Activated CD8-positive, alpha-beta memory T cell treated with anti-CD3 and anti-CD28 coated beads for 24 hours (primary cell): ENCODE data around the gene WBP2.
A peak's percentile ranks its signal among the peaks of the same experiment; 100 is the strongest.

Experiments used
- DNase-seq: peaks from one replicate; pipeline ENCODE4 v3.0.0-alpha.2; 2020

The WBP2 gene

DNA sequence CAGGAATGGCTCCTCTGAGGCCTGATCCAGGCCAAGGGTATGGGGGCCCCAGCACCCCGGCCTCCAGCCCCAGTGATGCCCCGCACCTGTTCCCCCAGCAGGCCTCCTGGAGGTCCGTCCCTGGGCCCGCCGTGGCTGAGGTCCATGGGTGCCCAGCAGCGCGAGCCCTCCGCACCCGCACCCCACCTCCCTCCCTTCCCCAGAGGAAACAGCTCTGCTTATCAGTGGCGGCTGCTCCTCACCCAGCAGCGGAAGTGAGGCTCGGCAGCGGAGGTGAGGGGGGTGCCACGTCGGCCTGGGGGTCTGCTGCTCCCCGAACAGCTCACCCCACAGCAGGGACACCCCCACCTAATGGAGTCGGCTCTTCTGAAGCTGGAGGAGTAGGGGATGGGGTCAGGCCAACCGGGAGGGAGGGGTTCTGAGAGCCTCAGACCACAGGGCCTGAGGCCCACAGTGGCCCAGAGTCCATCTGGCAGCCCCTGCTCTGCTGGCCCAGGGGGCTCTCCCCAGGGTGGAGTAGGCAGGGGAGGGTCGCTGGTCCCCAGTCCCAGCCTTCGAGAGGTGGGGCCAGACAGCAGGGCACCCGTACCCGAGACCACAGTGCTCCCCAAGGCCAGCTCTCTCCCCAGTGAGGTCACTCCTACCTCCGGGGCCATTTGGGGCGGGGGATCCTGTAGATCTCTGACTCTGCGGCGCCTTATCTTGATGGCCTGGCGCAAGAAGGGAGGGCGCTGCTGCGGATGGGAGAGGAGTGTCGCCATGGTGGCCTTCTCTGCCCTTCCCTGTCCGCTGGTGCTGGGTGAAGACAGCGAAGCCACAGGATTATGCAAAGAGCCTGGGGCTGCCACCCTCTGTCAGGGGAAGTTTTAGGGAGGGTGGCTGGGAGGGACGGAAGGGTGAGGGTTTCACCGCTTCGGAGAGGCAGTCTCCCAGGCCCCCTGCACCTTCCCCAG is 11.3 kb downstream of the WBP2 start, which contains the start of gene UNC13D:
TSS of gene UNC13D (minus strand) at position 828 of the 953 bp plus-strand sequence. CDS start at position 761, 67 bp downstream.
- DNase-seq, result peak; percentile 85

DNA sequence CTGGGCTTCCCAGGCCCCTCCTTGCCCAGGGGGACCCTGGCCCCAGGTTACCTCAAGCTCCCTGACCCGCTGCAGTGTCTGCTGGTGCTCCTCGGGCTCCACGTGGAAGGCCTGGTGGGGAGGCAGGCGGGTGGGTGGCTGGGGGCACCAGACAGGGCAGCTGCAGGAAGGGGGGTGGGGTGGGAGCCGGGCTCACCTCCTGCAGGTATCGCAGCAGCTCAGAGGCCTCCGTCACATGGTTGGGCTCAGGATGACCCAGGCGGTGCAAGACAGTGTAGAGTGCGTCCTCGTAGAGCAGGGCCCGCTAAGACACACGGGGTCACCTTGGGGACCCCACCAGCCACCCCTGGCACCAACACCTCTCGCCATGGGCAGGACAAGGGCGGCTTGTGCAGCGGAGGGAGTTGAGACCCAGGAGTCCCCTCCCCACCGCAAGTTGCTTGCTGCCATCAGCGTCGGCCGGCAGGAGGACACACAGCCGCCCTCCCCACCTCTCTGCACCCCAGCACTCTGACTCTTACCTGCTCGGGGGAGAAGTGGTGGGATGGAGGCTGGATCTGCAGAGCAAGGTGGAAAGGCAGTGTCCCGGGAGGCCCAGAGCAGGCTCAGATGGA is 12.1 kb downstream of the WBP2 start:
- DNase-seq, result no peak

DNA sequence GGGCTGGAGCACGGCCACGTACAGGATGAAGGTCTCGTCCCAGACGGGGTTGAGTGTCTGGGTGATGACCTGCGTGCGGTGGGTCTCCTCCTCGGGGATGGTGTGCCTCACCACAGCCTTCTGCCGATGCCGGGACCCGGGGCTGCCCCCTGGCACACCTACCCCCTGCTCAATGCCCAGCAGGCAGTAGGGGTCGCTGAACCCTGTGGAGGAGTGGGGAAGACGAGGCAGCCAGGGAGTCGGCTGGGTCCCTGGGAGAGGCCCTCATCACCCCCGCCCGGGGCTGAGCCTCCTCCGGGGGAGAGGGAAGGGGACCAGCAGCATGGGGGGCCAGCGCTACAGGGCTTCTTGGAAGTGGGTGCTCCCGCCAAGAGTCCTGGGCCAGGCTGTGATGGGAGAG is 12.7 kb downstream of the WBP2 start:
- DNase-seq, result no peak

DNA sequence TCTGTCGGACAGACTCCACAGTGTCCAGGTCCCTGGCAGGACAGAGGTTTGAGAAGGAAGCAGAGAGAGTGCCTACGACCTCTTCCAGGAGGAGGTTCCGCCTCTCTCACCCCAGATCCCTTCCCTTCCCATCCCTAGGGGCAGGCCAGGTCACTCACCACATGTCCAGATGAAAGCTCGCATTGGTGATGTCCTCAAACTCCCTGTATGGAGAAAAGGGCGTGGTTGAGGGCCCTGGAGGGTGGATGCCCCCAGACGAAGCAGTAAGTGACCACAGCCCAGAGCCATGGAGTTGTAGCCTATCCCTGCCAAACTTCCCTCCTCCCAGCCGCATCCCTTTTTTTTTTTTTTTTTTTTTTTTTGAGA is 14.4 kb downstream of the WBP2 start:
- DNase-seq, result no peak

DNA sequence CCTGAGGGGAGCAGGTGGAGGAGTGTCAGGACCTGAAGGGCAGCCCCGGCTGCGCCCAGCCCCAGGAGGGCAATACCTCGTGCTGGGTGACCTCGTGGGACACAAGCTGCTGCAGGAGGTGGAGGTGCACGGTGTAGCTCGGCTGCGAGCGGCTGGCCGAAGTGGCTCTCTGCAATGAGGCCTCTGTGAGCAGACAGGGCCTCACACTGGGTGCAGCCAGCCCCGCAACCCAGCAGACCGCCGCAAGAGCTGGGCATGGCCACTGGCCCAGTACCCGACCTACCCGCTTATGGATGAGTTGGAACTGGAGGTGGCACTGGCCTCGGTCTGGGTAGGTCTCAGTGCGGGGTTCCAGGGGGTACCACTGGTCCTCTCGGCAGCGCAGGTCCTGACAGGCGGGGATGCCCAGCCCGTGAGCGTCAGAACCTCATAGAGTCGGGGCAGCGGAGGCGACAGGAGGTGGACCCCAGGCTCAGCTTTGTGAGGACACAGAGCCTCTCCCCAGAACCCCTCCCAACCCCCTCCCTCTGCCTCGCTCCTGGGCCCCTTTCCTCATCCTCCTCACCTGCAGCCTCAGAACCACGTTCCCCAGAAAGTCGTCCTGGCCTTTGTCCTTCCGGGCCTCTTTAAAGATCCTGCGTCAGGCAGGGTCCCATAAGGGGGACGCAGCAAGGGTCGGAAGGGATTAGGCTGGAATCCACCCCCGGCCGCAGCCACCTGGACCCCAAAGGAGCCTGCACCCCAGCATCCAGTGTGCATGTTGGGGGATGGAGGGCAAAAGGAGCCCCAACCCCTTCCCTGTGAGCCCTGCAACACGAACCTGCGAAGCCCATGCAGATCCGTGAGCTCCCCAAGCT is 15.0 kb downstream of the WBP2 start:
- no peak for DNase-seq

DNA sequence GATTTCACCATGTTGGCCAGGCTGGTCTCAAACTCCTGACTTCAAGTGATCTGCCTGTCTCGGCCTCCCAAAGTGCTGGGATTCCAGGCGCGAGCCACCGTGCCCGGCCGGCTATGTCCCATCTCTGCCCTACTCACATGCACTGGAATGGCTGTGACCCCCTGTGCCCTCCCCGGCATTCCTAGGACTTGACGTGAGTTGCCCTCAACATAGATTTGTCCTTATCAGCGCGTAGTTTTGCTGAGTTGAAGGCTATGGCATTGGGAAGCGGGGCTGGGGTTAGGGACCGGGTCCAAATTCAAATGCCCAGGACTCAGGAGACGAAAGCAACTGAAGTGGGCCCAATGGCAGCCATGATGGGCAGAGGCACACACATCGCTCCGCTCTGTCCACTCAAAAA is 16.7 kb downstream of the WBP2 start:
- DNase-seq, result no peak

DNA sequence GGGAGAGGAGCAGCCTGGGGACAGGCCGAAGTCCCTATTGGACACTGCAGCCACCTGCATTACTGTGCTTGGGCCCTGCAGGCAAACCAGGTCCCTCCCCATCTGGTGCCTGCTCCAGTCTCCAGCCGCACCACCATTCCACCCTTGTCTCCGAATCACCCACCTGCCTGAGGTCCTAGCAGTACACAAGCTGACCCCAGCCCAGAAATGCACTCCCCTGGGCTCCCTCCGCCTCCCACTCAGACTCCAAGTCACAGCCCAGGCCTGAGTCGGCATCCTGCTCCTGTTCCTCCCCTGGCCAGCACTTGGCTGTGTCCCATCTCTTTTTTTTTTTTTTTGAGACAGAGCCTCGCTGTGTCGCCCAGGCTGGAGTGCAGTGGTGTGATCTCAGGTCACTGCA is 17.2 kb downstream of the WBP2 start:
- no peak for DNase-seq

DNA sequence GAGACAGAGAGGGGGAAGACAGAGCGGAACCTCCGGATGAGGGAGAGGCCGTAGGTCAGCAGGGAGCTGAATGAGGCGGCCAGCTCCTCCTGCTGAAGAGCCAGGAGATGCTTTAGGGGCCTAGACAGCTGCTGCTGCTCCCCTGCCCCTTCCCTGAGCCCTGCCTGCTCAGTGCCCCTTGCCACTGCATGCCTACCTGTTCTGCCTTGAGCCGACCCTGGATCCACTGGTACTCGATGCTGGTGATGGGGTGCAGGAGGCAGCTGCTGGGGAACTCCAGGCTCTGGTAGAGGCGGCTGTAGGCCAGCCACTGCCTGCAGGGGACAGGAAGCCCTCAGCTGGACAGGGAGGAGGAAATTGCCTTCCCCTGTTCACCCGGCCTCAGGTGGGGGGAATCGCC is 18.5 kb downstream of the WBP2 start:
- no peak for DNase-seq

DNA sequence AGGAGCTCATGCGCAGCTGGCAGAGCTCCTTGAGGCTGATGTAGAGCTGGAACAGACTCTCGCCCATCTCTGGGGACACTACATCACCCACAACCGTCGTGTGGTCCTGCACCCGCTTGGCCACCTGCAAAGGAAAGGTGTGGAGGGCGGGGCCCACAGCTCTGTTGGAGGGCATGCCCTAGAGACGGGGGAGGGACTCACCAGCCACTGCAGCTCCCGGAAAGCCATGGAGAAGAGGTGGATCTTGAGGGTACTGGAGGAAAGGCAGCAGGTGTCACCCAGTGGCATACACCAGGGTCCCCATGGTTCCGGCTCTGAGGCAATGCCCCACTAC is 19.5 kb downstream of the WBP2 start:
- no peak for DNase-seq

DNA sequence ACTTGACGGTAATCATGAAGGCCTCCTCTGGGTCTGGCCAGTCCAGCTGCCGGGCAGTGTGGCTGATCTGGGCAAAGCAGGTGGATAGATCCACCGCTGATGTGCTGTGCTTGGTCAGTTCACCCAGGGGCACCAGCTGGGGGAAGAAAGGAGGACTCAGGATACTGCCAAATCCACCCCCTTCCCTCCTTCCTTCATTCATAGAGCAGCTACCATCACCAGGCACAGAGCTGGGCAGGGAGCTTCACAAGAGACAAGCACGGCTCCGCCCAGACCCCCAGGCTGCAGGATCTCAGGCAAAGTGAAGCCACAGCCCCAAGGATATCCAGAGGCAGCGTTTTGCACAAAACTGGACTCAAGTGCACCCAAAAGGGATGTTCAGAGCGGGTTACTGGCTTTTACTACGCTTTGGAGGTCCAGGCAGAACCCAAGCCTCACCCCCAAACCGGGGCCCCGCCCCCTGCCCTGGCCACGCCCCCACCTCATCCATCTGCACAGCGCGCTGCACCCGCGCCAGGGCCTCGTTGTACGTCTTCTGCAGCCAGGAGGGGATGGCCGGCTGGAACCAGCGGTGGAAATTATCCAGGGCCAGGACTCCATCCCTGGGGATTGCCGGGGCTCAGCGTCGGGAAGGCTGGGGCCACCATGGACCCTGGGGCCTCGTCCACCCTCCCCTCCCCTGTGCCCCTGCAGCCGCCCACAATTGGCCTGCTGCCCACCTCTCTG is 20.0 kb downstream of the WBP2 start:
- no peak for DNase-seq

DNA sequence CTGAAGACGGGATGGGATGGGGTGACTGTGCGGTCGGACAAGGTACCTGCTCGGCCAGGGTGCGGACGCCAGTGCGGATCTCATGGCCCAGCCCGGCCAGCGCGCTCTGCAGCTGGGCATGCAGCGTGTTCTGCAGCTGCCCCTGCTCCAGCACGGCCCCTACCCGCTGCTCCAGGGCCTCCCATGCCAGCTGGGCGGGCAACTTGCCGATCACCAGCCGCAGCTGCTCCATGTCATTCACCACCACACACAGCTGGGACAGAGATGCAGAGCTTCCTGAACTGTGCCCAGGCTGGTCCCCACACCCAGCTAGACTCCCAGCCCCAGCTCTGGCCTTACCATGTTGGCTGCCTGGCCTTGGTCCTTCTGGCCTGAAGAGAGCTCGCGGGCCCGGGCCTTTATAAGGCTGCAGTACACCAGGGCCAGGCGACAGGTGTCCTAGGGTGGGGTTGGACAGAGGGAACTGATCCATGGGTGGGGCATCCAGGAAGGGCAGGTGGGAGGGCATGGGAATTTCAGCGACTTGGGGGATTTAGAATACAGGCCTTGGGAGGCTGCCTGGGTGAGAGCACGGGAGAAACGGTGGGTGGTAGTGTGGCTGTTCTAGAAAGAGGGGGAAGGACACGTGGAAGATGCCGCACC is 20.7 kb downstream of the WBP2 start:
- DNase-seq, result no peak

DNA sequence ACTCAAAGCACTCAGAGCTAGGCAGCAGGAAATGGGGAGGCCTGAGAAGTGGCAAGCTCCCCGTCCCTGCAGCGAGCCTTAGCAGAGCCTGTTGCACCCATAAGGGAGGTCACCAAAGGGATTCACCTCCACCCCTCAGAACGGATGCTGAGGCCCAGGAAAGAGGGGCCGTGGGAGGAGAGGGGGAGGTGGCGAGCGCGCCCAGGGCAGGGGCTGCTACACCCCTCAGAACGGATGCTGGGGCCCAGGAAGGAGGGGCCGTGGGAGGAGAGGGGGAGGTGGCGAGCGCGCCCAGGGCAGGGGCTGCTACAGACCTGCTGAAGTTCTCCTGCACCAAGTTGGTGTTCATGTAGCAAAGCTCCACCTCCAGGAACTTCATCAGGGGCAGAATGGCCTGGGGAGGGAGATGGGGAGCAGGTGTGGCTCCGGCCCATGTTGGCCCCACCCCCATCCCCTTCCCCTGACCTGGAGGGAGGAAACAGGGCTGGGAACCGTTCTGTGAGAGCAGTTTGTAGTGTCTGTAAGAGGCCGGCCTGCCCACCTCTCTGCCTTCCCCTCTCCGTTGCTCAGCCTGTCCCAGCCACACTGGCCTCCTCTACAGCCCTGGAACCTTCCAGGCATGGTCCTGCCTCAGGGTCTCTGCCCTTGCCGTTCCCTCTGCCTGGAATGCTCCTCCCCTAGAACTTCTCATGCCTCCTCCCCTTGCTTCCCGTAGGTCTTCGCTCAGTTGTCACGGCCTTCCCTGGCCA is 22.3 kb downstream of the WBP2 start:
- DNase-seq, result peak; percentile 74

DNA sequence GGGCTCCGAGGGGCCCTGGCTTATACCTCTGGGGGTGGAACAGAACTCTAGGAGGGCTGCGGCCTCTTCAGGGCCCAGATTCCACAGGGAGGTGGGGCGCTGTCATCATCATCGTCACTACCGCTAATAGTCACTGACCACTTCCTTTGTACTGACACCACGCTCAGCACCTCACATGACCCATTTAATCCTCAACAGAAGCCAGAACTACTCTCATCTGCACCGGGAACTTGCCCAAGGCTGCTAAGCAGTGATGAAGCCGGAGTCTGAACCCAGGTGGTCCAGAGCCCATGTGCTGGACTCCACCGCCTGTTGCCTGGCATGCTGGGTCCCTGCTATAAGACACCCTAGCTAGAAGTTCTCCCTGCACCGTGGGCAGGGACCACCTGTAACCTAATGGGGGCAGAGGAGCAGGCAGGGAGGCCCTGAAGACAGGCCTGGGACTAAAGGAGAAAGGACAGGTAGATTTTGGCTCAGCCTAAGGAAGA is 22.9 kb downstream of the WBP2 start:
- peak; percentile 73 for DNase-seq

DNA sequence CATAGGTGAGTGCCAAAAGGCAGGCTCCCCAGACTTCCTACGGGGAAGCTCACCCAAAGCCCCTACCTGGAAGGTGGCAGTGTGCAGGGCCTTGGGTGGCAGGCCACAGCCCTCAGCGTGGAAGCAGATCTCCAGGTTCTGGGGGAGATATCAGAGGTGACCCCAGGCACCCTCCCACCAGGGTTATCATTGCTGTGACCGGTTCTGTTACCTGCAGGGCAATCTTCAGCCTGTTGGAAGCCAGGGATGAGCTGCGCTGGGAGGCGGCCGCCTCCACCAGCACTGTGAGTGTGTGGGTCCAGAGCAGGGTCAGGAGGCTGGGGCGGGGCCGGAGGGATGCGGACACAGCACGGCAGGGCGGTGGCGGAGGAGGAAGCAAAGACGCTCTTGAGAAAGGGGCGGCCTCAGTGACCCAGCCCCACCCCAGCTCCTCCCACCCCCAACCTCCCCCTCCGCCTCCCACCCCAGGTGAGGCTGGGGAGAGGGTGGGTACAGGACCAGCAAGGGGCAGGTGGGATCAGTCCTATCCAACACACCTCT is 24.0 kb downstream of the WBP2 start:
- DNase-seq, result no peak

DNA sequence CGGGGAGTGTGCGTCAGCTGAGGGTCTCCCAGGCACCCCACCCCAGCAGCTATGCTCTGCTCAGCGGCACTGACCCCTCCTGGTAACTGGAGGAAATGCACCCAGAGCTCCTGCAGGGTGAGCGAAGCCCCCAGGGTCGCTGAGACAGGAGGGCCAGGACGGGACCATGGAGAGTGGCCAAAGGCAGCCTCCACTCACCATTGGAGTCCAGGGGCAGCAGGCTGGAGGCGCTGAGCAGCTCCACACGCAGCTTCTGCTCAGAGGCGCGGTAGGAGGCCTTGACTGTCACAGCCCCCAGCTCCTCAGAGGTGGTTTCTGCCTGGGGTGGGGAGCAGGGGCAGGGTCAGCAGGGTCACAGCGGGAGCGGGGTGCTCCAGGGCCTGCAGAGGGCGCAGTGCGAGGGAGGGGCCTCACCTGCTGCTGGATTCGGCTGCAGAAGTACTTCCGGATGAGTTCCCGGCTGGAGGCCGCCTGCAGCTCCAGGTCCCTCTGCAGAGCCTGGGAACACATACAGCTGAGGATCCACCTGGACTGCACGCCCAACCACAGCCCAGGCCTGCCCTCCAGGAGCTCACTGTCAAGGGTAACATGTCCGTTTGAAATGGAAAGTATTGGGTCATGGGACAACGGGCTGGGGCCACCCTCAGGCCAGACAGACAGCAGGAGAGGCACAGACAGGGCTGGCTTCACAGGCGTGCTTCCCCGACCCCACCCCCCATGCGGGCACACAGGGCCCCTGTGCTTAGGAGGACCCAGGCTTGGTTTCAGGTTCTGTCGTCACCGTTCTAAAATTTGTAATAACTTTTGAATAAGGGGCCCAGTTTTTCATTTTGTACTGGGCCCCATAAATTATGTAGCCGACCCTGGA is 24.7 kb downstream of the WBP2 start:
- peak; percentile 76 for DNase-seq

DNA sequence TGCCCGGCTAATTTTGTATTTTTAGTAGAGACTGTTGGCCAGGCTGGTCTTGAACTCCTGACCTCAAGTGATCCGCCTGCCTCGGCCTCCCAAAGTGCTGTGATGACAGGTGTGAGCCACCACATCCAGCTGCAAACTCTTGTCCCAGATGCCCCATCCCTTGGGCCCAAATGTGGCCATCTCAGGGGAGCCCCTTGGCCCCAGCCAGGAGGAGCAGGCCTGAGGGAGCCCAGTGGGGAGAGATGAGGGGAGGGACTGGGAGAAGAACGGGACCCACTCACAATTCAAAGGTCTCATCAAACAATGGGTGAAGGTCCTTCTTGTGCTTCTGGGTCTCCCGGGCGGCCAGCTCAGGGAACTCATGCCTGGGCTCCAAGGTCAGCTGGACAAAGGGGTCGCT is 25.4 kb downstream of the WBP2 start:
- no peak for DNase-seq

DNA sequence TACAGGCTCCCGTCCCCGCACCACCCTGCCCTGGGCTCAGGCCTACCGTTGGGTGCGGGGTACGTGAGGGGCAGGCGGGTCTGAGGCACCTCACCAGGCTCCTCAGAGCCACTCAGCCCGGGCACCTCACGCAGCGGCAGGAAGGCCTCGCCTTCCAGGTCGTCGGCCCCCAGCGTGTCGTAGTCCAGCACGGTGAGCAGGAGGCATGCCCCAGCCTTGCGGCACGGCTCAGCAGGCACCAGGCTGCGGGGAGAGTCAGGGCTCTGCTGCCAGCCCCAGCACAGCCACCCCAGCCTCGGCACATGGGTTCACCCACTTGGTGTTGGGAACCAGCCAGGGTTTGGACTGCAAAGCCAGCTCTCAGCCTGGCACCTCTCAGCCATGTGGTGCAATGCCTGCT is 26.4 kb downstream of the WBP2 start:
- DNase-seq, result no peak

DNA sequence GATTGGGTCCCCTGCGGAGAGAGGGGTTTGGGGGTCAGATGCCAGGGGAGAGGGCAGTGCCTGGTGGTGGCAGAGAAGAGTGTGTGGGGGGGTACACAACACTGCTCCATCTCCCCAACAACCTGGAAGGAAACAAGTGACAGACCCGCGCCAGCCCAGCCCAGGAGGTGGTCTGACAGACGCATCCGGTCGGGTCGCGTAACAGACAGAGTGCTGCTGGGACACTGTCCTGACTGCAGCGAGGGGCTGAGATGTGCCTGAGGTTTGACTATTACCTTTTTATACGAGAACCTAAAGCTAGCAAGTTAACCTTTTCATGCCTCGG is 27.1 kb downstream of the WBP2 start:
- DNase-seq, result no peak

DNA sequence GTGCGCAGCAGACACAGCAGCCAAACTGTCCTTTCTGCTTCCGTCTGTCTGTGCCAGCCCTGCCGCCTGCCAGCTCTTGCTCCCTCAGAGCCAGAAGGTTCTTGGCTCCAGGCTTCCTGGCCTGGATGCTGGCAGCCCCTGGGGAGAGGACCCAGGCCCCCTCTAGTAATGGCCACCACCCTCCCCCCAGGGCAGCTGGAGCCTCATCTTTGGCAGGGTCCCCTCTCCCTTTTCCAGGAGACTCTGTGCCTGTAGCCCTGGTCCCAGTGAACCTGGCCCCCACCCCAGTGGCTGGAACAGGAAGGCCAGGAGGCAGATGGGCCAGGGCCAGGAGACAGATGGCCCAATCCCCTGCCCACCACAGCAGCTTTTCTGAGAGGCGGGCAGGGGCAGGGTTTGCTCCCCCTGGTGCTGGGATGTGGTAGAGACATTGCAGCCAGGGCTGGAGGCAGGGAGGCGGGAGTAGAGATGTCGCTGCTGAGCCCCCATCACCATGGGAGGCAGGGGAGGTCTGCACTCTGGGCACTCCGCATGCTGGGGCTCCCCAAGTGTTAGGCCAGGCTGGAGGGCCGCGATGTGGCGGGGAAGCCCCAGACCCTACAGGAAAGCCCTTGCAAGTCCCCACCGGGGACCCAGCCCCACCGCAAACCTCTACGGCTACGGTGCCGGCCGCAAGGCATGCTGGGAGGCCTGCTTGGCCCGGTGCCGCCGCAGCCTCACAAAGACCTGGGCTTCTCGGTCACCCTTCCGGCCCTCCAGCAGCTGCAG is 27.6 kb downstream of the WBP2 start:
- DNase-seq, result peak; percentile 88
